ENCODE results near the gene ORAI3.

The ORAI3 gene

DNA sequence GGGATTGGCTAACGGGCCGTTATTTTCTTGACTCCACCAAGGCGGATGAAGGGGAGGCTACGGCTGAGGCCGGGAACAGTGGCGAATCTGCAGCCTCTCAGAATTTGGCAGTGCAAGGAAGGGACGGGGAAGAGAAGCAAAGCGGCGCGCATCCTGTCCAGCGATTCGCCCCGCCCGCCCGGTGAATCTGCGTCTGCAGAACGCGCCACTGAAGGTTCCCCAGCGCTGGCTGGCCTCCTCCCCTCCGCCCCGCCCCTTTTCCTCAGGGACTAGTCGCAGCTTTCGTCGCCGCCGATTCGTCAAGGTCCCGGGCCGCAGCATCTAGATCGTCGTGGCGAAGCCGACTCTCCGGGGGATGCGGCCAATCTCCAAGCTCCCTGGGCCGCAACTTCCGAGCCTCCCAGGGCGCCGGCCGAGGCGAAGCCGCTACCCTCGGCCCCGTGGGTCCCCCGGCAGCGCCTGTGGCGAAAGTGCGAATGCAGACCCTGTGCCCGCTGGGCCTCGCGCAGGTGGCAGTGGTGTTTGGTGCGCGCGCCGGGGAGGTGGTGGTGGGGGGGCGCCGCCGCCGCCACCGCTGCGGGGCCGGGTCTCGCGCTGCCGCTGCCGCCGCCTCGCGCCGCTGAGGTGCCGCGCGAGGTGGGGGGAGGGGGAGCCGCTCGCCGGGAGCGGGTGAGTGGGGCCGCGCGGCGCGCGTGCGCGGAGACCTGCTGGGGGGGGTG is 8.7 kb downstream of the ORAI3 start, which contains the start of gene SETD1A:
Gene SETD1A, plus strand, starts transcription at position 299 of the 719 bp plus-strand sequence. CDS start 978 bp downstream, outside the sequence.
- peak; percentile 98 for DNase-seq (ENCODE audit: low spot score)
- TF ChIP-seq, protein P1, sequence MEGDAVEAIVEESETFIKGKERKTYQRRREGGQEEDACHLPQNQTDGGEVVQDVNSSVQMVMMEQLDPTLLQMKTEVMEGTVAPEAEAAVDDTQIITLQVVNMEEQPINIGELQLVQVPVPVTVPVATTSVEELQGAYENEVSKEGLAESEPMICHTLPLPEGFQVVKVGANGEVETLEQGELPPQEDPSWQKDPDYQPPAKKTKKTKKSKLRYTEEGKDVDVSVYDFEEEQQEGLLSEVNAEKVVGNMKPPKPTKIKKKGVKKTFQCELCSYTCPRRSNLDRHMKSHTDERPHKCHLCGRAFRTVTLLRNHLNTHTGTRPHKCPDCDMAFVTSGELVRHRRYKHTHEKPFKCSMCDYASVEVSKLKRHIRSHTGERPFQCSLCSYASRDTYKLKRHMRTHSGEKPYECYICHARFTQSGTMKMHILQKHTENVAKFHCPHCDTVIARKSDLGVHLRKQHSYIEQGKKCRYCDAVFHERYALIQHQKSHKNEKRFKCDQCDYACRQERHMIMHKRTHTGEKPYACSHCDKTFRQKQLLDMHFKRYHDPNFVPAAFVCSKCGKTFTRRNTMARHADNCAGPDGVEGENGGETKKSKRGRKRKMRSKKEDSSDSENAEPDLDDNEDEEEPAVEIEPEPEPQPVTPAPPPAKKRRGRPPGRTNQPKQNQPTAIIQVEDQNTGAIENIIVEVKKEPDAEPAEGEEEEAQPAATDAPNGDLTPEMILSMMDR (IDR thresholded peaks at IDR 0.05; ENCODE audit: borderline replicate concordance, control extremely low read depth, extremely low read depth, insufficient read depth, missing control alignments), result no peak
- in situ Hi-C loops (cut with MboI; ENCODE audit: low sequenced_read_pairs, unreplicated experiment), result loop anchor here (25.0 kb wide), 1 partner anchor 905 kb away; the partner anchor contains the start of gene ZNF267

DNA sequence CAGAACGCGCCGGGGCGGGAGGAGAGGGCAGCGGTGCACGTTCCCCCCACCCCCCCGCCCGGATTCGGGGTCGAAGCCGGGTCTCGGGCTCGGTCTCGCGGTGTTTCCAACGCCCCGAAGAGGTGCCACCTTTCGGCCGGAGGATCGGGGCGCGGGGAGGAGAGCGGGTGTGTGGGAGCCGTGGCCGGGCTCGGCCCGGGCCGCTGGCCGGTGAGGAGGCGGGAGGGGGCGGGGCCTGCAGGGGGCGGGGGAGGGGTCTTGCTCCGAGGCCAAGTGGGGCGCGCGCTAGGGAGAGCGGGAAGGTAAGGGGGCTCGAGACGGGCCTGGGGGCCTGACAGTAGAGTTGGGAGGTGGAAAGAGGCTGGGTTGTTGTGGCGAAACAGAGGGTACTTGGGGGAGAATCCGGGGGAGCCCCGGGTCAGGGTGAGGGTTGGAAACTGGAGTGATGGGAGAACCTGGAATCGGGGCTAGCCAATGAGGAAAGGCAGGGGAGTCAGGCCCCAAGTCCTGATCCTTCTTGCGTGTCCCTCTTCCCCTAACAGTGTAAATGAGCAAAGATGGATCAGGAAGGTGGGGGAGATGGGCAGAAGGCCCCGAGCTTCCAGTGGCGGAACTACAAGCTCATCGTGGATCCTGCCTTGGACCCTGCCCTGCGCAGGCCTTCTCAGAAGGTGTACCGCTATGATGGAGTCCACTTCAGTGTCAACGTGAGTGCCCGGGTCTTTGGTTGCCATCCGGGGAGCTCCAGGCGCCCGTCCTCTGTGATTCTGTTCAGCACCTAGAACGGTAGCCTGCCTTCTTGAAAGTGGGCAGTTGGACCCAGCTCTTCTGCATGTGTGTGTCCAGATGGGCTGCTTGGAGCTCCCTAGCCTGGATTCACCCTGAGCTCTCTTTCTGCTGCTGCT is 9.6 kb downstream of the ORAI3 start:
- DNase-seq (ENCODE audit: low spot score), result peak; percentile 85
- TF ChIP-seq, protein P1 (IDR thresholded peaks at IDR 0.05; ENCODE audit: borderline replicate concordance, control extremely low read depth, extremely low read depth, insufficient read depth, missing control alignments), result no peak
- in situ Hi-C loops (cut with MboI; ENCODE audit: low sequenced_read_pairs, unreplicated experiment), result loop anchor here (25.0 kb wide), 1 partner anchor 904 kb away; the partner anchor contains the start of gene ZNF267

DNA sequence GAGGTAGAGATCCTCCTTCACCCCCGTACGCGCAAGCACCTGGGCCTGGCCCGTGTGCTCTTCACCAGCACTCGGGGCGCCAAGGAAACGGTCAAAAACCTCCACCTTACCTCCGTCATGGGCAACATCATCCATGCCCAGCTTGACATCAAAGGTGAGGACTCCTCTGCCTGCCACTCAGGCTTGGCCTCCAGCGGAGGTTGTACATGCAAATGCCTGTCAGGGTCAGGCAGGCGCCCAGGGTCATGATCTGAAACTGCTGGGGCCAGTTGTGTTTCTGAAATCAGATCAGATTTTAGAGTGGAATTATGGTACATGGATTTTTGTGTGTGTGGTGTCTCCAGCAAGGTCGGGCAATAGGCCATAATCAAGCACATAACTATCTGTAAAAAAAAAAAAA is 12.5 kb downstream of the ORAI3 start:
- in situ Hi-C loops (cut with MboI; ENCODE audit: low sequenced_read_pairs, unreplicated experiment), result loop anchor here (25.0 kb wide), 1 partner anchor 901 kb away; the partner anchor contains the start of gene ZNF267
- no peak for DNase-seq (ENCODE audit: low spot score)
- TF ChIP-seq, protein P1 (IDR thresholded peaks at IDR 0.05; ENCODE audit: borderline replicate concordance, control extremely low read depth, extremely low read depth, insufficient read depth, missing control alignments), result no peak

DNA sequence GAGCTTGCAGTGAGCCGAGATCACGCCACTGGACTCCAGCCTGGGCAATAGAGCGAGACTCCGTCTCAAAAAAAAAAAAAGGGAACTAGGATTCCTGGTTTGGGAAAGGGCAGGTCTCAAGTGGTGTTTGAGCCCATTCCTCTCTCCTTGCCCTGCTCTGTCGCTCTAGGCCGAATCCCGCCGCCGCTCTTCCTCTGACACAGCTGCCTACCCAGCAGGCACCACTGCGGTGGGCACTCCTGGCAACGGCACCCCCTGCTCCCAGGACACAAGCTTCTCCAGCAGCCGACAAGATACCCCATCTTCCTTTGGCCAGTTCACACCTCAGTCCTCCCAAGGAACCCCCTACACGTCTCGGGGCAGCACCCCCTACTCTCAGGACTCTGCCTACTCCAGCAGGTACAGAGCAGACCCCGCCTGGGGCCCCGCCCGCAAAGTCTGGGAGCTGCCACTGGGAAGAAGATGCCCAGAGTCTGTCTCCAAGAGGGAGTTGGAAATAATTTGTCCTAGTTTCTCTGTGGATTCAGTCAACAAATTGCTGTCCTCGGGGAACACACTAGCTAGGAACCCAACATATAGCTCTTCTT is 15.2 kb downstream of the ORAI3 start:
- TF ChIP-seq, protein P1 (IDR thresholded peaks at IDR 0.05; ENCODE audit: borderline replicate concordance, control extremely low read depth, extremely low read depth, insufficient read depth, missing control alignments), result no peak
- in situ Hi-C loops (cut with MboI; ENCODE audit: low sequenced_read_pairs, unreplicated experiment), result loop anchor here (25.0 kb wide), 1 partner anchor 898 kb away; the partner anchor contains the start of gene ZNF267
- no peak for DNase-seq (ENCODE audit: low spot score)

DNA sequence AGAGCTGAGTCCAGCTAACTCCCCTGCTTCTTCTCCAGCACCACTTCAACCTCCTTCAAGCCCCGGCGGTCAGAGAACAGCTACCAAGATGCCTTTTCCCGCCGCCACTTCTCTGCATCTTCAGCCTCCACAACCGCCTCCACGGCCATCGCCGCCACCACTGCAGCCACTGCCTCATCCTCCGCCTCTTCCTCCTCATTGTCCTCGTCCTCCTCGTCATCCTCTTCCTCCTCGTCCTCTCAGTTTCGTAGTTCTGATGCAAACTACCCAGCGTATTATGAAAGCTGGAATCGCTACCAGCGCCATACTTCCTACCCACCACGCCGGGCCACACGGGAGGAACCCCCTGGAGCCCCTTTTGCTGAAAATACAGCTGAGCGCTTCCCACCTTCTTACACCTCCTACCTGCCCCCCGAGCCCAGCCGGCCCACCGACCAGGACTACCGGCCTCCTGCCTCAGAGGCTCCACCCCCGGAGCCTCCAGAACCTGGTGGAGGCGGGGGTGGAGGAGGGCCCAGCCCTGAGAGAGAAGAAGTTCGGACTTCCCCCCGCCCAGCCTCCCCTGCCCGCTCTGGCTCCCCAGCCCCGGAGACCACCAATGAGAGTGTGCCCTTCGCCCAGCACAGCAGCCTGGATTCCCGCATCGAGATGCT is 15.8 kb downstream of the ORAI3 start:
- in situ Hi-C loops (cut with MboI; ENCODE audit: low sequenced_read_pairs, unreplicated experiment), result loop anchor here (25.0 kb wide), 1 partner anchor 898 kb away; the partner anchor contains the start of gene ZNF267
- DNase-seq (ENCODE audit: low spot score), result no peak
- TF ChIP-seq, protein P1 (IDR thresholded peaks at IDR 0.05; ENCODE audit: borderline replicate concordance, control extremely low read depth, extremely low read depth, insufficient read depth, missing control alignments), result no peak
